ENCODE data around the gene RNF133. TPM values are rescaled to one million over a fixed set of nuclear protein-coding genes. Genes with fewer than 3 reads are reported as not detected.
"Not testable (repeated sequence)": the region's sequence is repeated elsewhere in the genome, so short reads cannot be mapped to it uniquely, and the experiment has no call there.

Gene RNF133
- total RNA-seq, 1 donor from 2014 or later: 0.47 TPM

DNA sequence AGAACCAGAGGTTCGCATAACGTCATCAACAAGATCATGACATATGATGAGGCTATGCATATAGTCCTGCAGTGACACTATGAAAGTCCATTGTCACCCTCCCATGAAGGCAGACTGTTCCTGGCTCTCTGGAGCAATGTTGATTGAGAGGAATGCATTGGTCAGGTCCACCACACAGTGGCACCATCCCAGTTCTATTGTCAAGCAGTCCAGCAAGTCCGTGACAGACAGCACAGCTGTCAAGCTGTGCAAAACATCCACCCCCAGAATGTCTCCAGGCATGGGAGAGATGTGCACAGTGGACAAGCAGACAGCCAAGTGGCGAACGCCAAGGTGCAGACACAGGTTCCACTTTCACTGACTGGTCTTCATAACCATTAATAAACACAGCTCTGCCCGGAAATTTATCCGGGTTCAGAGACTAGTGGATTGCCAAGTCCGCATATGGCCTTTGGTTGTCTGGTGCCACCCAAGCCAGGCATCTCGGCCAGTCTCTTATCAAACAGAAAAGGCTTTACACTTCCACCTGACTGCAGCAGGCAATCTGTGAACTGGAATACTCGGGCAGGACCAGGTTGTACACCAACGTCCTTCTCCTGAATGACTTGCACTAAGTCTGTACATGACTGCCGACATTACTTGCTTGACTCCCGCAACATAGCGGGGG is 7.2 kb downstream of the RNF133 start:
- DNase-seq (no peak), ATAC-seq (peak; percentile 49)
- intact Hi-C loops (cut with micrococcal nuclease): no loop called here

DNA sequence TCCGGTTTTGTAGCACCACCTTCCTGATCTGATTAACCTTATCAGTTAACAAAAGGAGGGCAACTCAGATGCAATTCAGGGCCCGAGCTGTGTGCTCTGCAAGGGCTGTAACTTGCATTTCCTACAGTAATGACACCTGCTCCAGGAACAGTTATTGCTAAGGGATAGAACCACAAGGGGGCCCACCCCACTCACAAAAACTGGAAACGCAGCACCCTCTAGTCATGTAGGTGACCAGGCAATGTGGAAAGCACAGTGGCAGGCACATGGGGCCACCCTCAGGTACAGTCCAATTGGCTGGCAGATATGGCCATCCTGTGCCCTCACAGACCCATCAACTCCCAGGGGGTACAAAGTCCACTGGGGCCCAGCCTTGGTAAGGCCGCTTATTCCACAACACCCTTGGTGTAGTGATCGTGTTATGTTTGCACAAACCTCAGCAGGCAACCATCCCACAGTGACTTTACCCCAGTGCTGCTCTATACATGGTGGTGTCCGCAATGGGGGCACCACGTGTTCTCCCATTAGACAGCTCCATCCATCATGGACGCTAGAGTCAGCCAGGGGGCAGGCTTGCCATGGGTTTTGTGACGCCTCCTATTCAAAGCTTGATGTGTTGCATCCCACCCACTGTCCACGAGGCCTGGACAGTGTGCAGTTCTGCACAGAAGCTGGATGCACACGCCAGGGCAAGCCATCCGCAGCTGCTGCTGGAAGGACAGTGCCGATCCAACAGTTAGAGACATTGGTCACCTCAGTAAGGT is 9.4 kb downstream of the RNF133 start:
- DNase-seq (no peak), ATAC-seq (peak; percentile 10)
- intact Hi-C loops (cut with micrococcal nuclease): no loop called here

DNA sequence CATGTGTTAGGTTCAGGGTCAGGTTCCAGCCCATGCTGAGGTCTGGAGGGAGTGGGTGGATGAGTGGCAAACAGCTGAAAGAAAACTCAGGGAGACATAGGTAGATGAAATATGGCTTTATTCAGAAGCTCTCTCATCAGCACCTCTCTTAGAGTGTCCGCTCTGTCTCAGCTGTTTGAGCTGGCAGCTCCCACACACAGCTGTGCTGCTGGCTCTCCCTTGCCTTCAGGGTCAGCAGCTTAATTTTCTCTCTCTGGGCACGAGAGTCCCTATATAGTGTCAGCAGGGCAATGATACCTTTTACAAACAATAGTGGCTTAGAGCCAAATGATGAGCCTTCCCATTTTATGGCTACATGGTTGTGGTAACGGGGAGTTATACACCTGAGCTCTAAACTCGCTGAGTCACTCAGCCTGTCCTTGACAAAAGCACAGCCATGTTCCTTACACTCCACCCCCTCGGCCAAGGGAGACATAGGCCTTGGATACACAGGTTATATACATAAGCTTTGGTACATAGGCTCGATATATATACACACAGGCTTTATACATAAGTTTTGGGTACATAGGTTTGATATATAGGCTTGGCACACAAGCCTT is 10.4 kb downstream of the RNF133 start:
- no peak for DNase-seq
- intact Hi-C loops (cut with micrococcal nuclease): no loop called here
- ATAC-seq: peak; percentile 42

DNA sequence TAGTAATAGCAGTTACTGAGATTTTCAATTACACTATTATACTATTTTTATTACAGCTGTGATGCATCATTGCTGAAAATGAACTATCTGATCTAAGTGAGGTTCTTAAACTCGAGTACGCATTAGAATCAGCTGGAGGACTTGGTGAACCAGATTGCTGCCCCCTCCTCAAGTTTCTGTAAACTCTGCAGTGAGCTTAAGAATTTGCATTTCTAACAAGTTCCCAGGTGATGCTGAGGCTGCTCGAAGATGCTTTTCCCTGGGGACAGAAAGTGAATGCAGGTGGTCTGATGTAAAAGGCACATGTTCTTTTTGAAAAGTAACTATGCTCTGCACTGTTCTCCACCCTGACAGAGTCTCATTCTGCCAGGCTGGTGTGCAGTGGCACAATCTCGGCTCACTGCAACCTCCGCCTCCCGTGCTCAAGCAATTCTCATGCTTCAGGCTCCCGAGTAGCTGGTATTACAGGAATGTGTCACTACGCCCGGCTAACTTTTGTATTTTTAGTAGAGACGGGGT is 12.5 kb downstream of the RNF133 start:
- intact Hi-C loops (cut with micrococcal nuclease): no loop called here
- no peak for ATAC-seq
- DNase-seq: no peak

DNA sequence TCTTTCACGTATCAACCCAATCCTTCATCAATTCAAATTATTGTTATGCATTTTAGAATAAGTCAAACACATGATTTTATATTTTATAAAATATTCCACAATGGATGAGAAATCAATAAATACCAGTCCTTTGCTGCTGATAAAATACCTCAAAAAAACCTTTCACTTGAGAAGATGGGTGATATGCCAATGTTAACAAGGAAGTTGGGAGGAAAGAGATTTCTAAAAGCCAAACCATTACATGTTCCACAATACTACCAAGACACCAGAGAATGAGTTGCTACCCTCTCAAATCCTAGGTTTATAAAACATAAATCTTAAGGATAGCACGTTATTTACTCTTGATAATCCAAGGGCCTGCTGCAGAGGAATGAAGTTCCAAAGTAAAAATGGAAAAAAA is 14.4 kb downstream of the RNF133 start:
- ATAC-seq (no peak), DNase-seq (no peak)
- intact Hi-C loops (cut with micrococcal nuclease): no loop called here

DNA sequence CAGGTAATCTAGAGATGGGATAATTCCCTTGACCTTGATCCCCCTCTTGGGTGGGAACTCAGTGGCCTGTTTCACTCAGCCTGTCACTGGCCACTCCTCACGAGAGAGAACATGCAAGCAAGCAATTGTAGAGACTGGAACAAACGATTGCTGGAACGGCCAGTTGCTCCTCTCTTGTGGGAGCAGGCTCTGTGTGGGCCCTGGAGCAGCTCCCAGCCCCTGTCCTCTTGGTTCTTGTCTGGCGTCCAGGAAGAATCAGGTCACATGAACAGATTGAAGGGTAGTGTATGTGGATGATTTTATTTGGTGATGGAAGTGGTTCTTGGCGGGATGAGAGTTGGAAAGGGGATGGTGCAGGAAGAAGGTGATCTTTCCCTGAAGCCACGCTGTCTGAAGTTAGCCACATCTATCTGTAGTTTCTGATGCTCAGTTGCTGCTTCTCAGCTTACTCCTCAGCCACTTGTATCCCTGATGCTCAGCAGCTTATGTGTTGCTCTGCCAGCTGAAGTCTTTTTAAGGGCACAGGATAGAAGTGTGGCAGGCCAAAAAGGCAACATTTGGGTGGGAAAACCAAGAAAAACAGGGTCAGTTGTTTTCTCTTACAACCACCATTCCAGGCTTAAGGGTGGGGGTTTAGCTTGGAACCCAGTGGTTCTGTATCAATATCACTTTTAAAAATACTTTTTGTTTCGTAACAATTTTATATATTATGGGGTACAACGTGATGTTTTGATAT is 15.9 kb downstream of the RNF133 start:
- ATAC-seq (peak; percentile 90), DNase-seq (peak; percentile 42)
- intact Hi-C loops (cut with micrococcal nuclease): no loop called here

DNA sequence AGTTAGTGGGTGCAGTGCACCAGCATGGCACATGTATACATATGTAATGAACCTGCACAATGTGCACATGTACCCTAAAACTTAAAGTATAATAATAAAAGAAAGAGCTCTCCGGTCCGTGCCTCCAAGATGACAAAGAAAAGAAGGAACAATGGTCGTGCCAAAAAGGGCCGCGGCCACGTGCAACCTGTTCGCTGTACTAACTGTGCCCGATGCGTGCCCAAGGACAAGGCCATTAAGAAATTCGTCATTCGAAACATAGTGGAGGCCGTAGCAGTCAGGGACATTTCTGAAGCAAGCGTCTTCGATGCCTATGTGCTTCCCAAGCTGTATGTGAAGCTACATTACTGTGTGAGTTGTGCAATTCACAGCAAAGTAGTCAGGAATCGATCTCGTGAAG is 17.7 kb downstream of the RNF133 start:
- ATAC-seq; intact Hi-C loops (cut with micrococcal nuclease); DNase-seq: not testable (repeated sequence)

DNA sequence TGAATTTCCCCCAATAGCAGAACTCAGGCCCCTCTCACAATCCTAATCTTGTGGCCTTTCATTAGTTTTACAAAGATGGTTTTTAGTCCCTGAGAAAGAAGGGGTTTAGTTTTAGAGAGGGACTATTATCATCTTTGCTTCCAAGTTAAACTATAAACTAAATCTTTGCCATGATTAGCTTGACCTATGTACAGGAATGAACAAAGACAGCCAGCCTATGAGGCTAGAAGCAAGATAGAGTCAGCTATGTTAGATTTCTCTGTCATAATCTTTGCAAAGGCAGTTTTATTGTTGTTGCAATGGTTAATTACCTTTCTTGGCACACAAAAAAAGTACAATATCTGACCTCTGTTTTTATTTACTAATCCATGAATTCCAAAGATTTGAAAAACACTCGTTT is 19.1 kb downstream of the RNF133 start:
- intact Hi-C loops (cut with micrococcal nuclease): no loop called here
- ATAC-seq: no peak
- no peak for DNase-seq

DNA sequence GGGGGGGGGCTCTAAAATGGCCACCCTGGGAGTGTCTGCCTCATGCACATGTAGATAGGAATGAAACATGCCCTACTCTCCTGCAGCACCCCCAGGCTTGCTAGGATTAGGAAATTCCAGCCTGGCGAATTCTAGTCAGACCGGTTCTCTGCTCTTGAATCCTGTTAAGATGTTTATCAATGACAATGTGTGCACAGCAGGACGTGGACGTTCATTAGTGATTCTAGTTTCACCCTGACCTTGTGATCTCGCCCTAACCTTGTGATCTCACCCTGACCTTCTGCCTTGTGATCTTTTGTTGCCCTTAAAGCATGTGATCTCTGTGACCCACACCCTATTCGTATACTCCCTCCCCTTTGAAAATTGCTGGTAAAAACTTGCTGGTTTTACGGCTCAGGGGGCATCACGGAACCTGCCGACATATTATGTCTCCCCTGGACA is 19.6 kb downstream of the RNF133 start:
- intact Hi-C loops (cut with micrococcal nuclease); DNase-seq; ATAC-seq: not testable (repeated sequence)

DNA sequence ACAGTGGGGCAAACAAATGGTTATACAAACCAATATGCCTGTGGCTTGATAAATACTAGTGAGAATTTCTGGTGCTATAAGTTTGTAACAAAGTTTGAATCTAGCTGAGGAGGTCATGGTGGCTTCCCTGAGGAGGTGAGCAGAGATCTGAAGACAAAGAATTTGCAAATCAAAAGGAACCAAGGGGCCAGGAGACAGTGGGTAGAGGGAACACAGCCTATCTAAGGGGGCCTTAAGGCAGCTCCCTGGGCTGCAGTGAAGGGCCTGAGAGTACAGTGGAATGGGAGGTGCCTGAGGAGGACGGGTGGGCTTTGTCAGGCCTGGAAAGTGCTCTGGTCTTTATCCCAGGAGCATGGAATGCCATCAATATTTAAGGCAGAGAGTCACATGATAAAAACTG is 21.8 kb downstream of the RNF133 start:
- intact Hi-C loops (cut with micrococcal nuclease): no loop called here
- no peak for DNase-seq
- ATAC-seq: no peak

DNA sequence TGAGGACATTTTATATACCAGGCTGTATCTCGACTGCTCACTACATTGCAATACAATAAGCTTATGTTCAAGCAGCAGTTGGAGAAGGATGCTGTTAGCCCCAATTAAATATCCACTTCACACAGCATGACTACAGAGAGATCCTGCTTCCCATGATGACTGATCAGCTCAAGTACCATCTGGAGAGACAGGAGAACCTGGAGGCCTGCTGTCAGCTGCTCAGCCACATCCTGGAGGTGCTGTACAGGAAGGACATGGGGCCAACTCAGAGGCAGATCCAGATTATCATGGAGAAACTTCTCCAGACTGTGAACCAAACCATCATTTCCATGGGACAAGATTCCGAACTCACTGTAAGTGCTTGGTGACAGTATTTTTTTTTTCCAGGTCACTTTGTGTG is 22.5 kb downstream of the RNF133 start:
- DNase-seq (no peak), ATAC-seq (no peak)

DNA sequence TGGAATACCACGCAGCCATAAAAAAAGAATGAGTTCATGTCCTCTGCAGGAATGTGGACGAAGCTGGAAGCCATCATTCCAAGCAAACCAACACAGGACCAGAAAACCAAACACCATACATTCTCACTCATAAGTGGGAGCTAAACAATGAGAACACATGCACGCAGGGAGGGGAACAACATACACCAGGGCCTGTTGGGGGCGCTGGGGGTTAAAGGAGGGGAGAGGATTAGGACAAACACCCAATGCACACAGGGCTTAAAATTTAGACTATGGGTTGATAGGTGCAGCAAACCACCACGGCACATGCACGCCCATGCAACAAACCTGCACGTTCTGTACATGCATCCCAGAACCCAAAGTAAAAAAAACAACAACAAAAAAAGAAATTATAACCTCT is 23.3 kb downstream of the RNF133 start:
- no peak for ATAC-seq
- no peak for DNase-seq
- intact Hi-C loops (cut with micrococcal nuclease): no loop called here

More for the DNA sequence above, 22.5 kb downstream of the RNF133 start:
- intact Hi-C loops (cut with micrococcal nuclease): no loop called here

DNA sequence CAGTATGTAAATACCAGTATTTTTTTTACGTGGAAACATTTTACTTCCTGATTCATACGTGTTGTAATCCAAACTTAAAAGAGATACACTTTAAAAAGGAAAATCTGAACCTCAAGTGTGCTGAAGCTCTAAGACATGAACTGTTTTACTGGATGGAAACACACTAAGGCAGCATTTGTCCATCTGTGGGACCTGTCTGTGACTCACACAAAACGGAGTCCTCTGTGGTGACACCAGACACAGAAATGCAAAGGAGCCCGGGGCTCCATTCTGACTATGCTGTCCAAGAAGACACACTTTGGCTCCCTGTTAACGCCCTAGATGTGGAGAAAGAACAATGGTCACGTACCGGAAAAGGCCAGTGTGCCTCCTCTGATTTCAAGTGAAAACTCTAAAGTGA is 23.9 kb downstream of the RNF133 start:
- intact Hi-C loops (cut with micrococcal nuclease): no loop called here
- no peak for DNase-seq
- ATAC-seq: no peak

DNA sequence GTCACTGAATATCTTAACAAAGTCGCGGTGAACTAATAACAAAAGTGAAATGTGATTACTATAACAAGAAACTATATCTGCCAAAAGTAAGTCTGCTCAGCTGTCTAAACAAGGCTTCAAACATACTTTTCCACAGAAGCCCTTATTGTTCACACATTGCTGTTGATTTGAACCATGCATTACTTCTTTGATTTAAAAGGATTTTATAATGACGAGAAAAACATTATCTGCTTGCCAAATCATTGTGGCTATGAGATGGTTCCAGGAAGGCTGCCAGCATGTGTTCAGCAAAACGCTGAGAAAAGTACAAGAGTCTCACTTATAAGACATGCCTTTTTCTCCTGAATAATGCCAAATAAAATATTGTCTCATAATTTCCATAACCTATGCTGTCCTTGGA is 24.4 kb downstream of the RNF133 start:
- ATAC-seq: no peak
- intact Hi-C loops (cut with micrococcal nuclease): no loop called here
- no peak for DNase-seq

DNA sequence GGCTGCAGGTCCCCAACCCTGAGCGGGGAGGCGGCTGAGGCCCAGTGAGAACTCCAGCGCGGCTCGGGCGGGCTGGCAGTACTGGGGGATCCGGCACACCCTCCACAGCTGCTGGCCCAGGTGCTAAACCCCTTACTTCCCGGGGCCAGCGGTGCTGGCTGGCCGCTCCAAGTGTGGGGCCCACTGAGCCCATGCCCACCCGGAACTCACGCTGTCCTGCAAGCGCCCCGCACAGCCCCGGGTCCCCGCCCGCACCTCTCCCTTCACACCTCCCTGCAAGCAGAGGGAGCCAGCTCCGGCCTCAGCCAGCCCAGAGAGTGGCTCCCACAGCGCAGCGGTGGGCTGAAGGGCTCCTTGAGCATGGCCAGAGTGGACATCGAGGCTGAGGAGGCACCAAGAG is 25.0 kb downstream of the RNF133 start:
- no peak for DNase-seq
- intact Hi-C loops (cut with micrococcal nuclease): no loop called here
- no peak for ATAC-seq

DNA sequence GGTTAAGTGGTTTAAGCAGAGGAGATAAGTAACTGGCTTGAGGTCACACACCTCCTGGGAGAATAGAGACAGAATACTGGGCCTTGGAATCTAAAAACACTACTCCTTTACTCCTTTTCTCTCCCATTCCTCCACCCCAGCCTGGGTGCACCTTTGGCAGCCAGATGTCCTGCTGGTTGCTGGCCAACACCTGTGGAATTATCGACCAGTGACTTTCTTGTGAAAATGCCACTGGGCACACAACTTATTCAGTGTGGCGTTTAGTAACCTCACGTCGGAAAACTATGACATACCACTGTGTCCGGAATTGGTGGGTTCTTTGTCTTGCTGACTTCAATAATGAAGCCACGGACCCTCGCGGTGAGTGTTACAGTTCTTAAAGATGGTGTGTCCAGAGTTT is 26.4 kb downstream of the RNF133 start:
- intact Hi-C loops (cut with micrococcal nuclease): no loop called here
- DNase-seq (no peak), ATAC-seq (no peak)

DNA sequence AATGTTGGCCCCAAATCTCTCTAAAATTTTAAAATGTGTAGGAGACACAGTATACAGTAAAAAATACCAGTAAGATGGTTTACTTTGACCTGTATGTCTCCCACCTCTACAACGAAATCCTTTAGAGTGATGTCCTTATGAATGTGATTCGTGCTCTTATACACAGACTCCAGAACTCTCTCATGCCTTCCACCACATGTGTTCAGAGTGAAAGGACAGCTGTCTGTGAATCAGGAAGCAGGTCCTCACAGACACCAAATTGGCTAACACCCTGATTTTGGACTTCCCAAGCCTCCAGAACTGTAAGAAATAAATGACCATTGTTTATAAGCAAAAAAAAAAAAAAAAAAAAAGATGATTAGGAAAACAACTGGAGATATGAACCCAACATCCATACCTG is 35.2 kb downstream of the RNF133 start:
- intact Hi-C loops (cut with micrococcal nuclease): no loop called here
- no peak for ATAC-seq

DNA sequence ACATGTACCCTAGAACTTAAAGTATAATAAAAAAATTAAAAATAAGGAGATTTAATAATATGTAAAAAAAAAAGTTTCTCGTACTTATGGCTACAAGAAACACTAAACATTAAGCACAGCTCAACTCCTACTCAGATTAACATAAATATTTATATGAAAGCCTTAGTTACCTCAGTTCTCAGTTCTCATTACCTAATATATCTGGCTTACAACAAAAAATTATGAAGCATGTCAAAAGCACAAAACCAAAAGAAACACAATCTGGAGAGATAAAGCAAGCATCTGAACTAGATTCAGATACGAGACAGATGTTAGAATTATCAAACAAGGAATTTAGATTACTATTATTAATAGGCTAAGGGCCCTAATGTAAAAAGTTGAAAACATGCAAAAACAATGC is 40.1 kb downstream of the RNF133 start:
- intact Hi-C loops (cut with micrococcal nuclease): no loop called here
- ATAC-seq: no peak
- DNase-seq: no peak

More for the DNA sequence above, 35.2 kb downstream of the RNF133 start:
- no peak for DNase-seq

DNA sequence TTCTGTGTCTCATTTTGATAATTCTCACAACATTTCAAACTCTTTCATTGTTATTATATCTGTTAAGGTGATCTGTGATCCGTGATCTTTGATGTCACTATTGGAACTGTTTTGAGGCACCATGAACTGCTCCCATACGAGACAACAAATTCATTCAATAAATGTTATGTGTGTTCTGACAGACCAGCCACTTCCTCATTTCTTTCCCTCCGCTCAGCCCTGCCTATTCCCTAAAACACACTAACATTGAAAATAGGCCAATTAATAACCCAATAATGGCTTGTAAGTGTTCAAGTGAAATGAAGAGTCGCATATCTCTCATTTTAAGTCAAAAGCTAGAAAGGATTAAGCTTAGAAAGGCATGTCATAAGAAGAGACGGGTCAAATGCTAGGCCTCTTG is 45.2 kb downstream of the RNF133 start:
- no peak for ATAC-seq
- intact Hi-C loops (cut with micrococcal nuclease): no loop called here

DNA sequence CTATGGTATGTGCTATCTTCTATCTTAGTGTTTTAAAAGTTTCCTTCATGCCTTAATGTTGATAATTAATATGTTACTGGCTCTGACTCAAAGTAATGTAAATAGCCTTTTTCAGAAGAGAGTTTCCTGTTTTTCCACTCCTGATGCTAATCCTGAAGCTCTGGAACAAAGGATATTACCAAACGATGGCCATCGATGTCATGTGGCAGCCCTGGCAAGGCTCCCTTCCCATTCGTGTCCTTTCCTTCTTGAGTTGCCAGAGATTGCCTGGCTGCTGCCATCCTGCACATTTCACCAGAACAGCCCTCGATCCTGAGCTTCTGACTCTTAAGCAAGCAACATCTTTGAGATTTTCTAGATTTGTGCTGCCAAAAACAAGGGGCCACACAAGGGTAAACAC is 46.0 kb downstream of the RNF133 start:
- intact Hi-C loops (cut with micrococcal nuclease): no loop called here
- DNase-seq (no peak), ATAC-seq (no peak)

More for the DNA sequence above, 45.2 kb downstream of the RNF133 start:
- no peak for DNase-seq

Measured in left ventricle myocardium superior (tissue), 1 donor.